ENCODE results near the gene SH3TC2. TPM values are rescaled to one million over a fixed set of nuclear protein-coding genes. Genes with fewer than 3 reads are reported as not detected.

The SH3TC2 gene
- total and polyA plus RNA-seq, 2 donors (not counting 1 experiment from before 2014, with no cell fraction given) = not detected

GRCh38 chr5:149048811-149049210, 14.1 kb downstream of the SH3TC2 start:
- no peak overlapping the region for H2AFZ ChIP-seq (ENCODE audit: insufficient read depth, low read depth, low read length, poor library complexity, severe bottlenecking)
- no peak overlapping the region for H3K9ac ChIP-seq (ENCODE audit: low read length)
- H3K4me3 ChIP-seq (ENCODE audit: control extremely low read depth in 1 of 5, extremely low read depth in 1 of 5, insufficient read depth in 1 of 5, low read depth in 2 of 5, low read length in 4 of 5) = no peak overlapping the region
- intact Hi-C loops (cut with micrococcal nuclease) = no loop called here
- H3K4me3 Mint-ChIP-seq = no peak overlapping the region
- H3K27ac ChIP-seq (ENCODE audit: low read length in 2 of 2) = no peak overlapping the region
- H3K27me3 ChIP-seq (replicated peaks in 1 of 4; ENCODE audit: control extremely low read depth in 1 of 4, control insufficient read depth in 3 of 4, insufficient read depth in 4 of 4, low read length in 3 of 4) = no peaks in the 10 kb centered on the region
- no peaks in the 10 kb centered on the region for H4K20me1 ChIP-seq (ENCODE audit: control insufficient read depth, insufficient read depth, low read length, poor library complexity, severe bottlenecking)
- no peaks in the 10 kb centered on the region for H3K36me3 ChIP-seq (replicated peaks in 1 of 2; ENCODE audit: control extremely low read depth in 1 of 2, control insufficient read depth in 1 of 2, extremely low read depth in 1 of 2, insufficient read depth in 2 of 2, low read length in 1 of 2)
- ChIA-PET POLR2A (no interaction called here), CTCF (no interaction called here)
- ATAC-seq (ENCODE audit: low read depth) (no peak), DNase-seq (no peak)
- TF ChIP-seq, protein P1, sequence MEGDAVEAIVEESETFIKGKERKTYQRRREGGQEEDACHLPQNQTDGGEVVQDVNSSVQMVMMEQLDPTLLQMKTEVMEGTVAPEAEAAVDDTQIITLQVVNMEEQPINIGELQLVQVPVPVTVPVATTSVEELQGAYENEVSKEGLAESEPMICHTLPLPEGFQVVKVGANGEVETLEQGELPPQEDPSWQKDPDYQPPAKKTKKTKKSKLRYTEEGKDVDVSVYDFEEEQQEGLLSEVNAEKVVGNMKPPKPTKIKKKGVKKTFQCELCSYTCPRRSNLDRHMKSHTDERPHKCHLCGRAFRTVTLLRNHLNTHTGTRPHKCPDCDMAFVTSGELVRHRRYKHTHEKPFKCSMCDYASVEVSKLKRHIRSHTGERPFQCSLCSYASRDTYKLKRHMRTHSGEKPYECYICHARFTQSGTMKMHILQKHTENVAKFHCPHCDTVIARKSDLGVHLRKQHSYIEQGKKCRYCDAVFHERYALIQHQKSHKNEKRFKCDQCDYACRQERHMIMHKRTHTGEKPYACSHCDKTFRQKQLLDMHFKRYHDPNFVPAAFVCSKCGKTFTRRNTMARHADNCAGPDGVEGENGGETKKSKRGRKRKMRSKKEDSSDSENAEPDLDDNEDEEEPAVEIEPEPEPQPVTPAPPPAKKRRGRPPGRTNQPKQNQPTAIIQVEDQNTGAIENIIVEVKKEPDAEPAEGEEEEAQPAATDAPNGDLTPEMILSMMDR (IDR thresholded peaks at IDR 0.05) = no peak
- no peak for TF ChIP-seq EZH2 (IDR thresholded peaks at IDR 0.05; ENCODE audit: borderline replicate concordance, insufficient read depth, low read depth, low read length, poor library complexity, severe bottlenecking)
- 97% methylated on average over 2 of the region's 4 CpGs for WGBS (ENCODE audit: insufficient coverage)
- H3K4me1 ChIP-seq (ENCODE audit: control insufficient read depth in 2 of 2, insufficient read depth in 2 of 2, low read length in 2 of 2) = no peaks in the 10 kb centered on the region
- H3K9me3 Mint-ChIP-seq (ENCODE audit: insufficient read depth) = no peaks in the 10 kb centered on the region
- no peaks in the 10 kb centered on the region for H3K9me3 ChIP-seq (ENCODE audit: control extremely low read depth in 1 of 3, control insufficient read depth in 2 of 3, insufficient read depth in 1 of 3, low read length in 2 of 3)
- H3K79me2 ChIP-seq (ENCODE audit: control insufficient read depth, insufficient read depth, low read length) = no peaks in the 10 kb centered on the region
- H3K4me1 Mint-ChIP-seq = no peaks in the 10 kb centered on the region
- H3K27me3 Mint-ChIP-seq = peaks cover 7% of the 10 kb centered on the region
- no peak overlapping the region for H3K27ac Mint-ChIP-seq
- no peak overlapping the region for H3K4me2 ChIP-seq (replicated peaks; ENCODE audit: low read depth, low read length, poor library complexity, severe bottlenecking)

DNA sequence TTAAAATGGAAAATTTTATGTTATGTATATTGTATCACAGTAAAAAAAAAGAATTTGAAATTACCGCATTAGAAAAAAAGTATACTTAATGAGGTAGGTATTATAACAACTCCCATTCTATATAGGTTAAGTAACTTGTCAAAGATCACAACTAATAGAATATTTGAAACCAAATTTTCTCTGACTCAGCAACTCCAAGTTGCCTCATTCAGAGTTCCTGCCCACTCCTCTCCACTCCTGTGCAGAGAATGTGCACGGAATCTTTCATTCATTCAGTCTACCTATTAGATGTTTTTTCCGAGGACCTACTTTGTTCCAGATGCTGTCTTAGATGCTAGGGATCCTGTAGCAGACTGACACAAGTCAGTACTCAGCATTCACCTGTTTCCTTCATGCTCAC, 15.4 kb downstream of the SH3TC2 start:
- Mint-ChIP-seq H3K4me1 (no peaks in the 10 kb centered on the region), H3K4me3 (no peak overlapping the region), H3K9me3 (ENCODE audit: insufficient read depth) (no peaks in the 10 kb centered on the region), H3K27ac (no peak overlapping the region), H3K27me3 (peaks cover 7% of the 10 kb centered on the region)
- WGBS (ENCODE audit: insufficient coverage) = 100% methylated on average over 2 of the region's 3 CpGs
- Histone ChIP-seq H3K36me3 (replicated peaks in 1 of 2; ENCODE audit: control extremely low read depth in 1 of 2, control insufficient read depth in 1 of 2, extremely low read depth in 1 of 2, insufficient read depth in 2 of 2, low read length in 1 of 2) (no peaks in the 10 kb centered on the region), H3K9me3 (ENCODE audit: control extremely low read depth in 1 of 3, control insufficient read depth in 2 of 3, insufficient read depth in 1 of 3, low read length in 2 of 3) (no peaks in the 10 kb centered on the region), H3K79me2 (ENCODE audit: control insufficient read depth, insufficient read depth, low read length) (no peaks in the 10 kb centered on the region), H3K27ac (ENCODE audit: low read length in 2 of 2) (no peak overlapping the region), H3K27me3 (replicated peaks in 1 of 4; ENCODE audit: control extremely low read depth in 1 of 4, control insufficient read depth in 3 of 4, insufficient read depth in 4 of 4, low read length in 3 of 4) (no peaks in the 10 kb centered on the region), H3K4me1 (ENCODE audit: control insufficient read depth in 2 of 2, insufficient read depth in 2 of 2, low read length in 2 of 2) (no peaks in the 10 kb centered on the region), H3K9ac (ENCODE audit: low read length) (no peak overlapping the region), H4K20me1 (ENCODE audit: control insufficient read depth, insufficient read depth, low read length, poor library complexity, severe bottlenecking) (no peaks in the 10 kb centered on the region), H3K4me3 (ENCODE audit: control extremely low read depth in 1 of 5, extremely low read depth in 1 of 5, insufficient read depth in 1 of 5, low read depth in 2 of 5, low read length in 4 of 5) (no peak overlapping the region), H2AFZ (ENCODE audit: insufficient read depth, low read depth, low read length, poor library complexity, severe bottlenecking) (no peak overlapping the region), H3K4me2 (replicated peaks; ENCODE audit: low read depth, low read length, poor library complexity, severe bottlenecking) (no peak overlapping the region)
- ATAC-seq (ENCODE audit: low read depth) = no peak
- intact Hi-C loops (cut with micrococcal nuclease) = no loop called here
- ChIA-PET POLR2A (no interaction called here), CTCF (no interaction called here)
- no peak for DNase-seq
- TF ChIP-seq EZH2 (IDR thresholded peaks at IDR 0.05; ENCODE audit: borderline replicate concordance, insufficient read depth, low read depth, low read length, poor library complexity, severe bottlenecking) = no peak
- TF ChIP-seq, protein P1 (IDR thresholded peaks at IDR 0.05) = no peak

Measured in B cell (primary cell).